ENCODE measurements around the gene PROM2. TPM values are rescaled to one million over a fixed set of nuclear protein-coding genes. Genes with fewer than 3 reads are reported as not detected.

PROM2 gene
- total RNA-seq, 1 experiment from 2014 or later = 64.2 TPM

DNA sequence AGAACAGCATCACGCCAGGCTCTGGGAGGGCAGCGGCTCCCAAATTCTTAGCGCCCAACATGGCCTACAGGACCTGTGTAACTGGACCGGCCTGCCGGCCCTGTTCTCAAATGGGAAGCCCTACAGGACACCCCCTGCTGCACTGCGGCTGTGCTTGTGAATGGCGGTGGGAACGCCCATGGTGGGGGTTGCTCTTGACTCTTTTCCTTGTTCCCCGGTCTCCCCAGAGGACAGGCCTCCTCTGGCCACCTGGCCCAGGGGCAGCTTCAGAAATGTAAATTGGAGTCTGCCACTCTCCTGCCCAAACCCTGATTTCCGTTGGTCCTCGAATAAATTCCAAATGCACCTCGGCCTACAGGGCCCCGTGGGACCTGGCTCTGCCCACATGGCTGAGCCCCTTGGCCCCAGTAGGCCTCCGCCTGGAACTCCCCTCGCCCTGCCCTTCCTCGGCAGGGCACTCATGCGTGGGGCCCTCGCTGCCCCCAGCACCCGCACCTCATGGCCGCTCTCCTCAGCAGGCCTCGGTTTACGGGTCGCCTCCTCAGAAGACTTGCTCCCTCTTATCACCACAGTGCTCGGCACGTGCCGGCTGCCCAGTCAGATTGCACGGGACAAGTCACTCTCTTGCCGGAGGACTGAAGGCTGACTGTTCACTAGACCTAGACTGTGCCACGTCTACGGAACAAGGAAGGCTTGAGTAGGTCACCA, 52.3 kb downstream of the PROM2 start:
- no peak overlapping the region for H3K4me3 ChIP-seq (ENCODE audit: low read length)
- TF ChIP-seq EZH2phosphoT487 (IDR thresholded peaks at IDR 0.05; ENCODE audit: borderline replicate concordance, low read length) (no peak), EZH2 (IDR thresholded peaks at IDR 0.05; ENCODE audit: low read length, unreplicated experiment) (no peak)
- TF ChIP-seq, protein P1, sequence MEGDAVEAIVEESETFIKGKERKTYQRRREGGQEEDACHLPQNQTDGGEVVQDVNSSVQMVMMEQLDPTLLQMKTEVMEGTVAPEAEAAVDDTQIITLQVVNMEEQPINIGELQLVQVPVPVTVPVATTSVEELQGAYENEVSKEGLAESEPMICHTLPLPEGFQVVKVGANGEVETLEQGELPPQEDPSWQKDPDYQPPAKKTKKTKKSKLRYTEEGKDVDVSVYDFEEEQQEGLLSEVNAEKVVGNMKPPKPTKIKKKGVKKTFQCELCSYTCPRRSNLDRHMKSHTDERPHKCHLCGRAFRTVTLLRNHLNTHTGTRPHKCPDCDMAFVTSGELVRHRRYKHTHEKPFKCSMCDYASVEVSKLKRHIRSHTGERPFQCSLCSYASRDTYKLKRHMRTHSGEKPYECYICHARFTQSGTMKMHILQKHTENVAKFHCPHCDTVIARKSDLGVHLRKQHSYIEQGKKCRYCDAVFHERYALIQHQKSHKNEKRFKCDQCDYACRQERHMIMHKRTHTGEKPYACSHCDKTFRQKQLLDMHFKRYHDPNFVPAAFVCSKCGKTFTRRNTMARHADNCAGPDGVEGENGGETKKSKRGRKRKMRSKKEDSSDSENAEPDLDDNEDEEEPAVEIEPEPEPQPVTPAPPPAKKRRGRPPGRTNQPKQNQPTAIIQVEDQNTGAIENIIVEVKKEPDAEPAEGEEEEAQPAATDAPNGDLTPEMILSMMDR (conservative IDR thresholded peaks at IDR 0.05; ENCODE audit: low read depth, low read length) = no peak
- H4K20me1 ChIP-seq (ENCODE audit: low read length) = no peaks in the 10 kb centered on the region
- no peaks in the 10 kb centered on the region for H3K36me3 ChIP-seq (ENCODE audit: low read depth, low read length)
- H3K9me3 ChIP-seq (ENCODE audit: low read length) = no peaks in the 10 kb centered on the region
- DNase-seq (no peak), ATAC-seq (no peak)
- H3K4me2 ChIP-seq (ENCODE audit: low read length) = no peak overlapping the region
- BruUV-seq (replicated peaks) = no TSS peak
- no peaks in the 10 kb centered on the region for H3K79me2 ChIP-seq (ENCODE audit: low read length)
- H3K27ac ChIP-seq (ENCODE audit: low read length) = no peak overlapping the region
- no peaks in the 10 kb centered on the region for H3F3A ChIP-seq (ENCODE audit: low read length, unreplicated experiment)
- ChIA-PET POLR2A (ENCODE audit: unreplicated experiment) (no interaction called here), CTCF (no interaction called here)
- intact Hi-C loops (cut with micrococcal nuclease) = no loop called here
- H3K9ac ChIP-seq (ENCODE audit: low read length) = no peak overlapping the region
- no peaks in the 10 kb centered on the region for H3K27me3 ChIP-seq (ENCODE audit: low read length)
- no peak overlapping the region for H2AFZ ChIP-seq (ENCODE audit: low read length)
- H3K4me1 ChIP-seq (ENCODE audit: insufficient read depth, low read length) = 0 out of 2 replicates have a peak, but pooled peaks cover 8% of the 10 kb centered on the region
- no peaks in the 10 kb centered on the region for H3K9me2 ChIP-seq (replicated peaks; ENCODE audit: low read length)

DNA sequence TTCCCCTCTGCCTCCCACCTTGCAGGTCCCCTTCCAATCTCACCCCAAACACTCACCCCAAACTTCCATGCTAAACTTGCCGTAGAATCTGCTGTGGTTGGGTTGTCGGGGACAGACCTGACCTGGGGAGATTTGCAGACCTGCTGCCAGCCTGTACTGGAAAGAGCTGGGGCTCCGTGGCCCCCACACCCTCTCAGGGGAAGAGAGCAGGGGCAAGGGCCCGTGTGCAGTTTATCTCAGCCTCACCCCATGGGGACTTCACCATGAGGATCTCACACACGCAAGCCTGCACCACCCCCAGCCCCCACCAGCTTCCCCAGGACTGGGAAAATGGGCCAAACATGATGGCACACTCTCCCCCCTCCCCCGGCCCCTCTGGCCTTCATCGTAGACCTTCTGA, 53.6 kb downstream of the PROM2 start:
- no peak overlapping the region for H3K4me3 ChIP-seq (ENCODE audit: low read length)
- no peaks in the 10 kb centered on the region for H3F3A ChIP-seq (ENCODE audit: low read length, unreplicated experiment)
- DNase-seq (no peak), ATAC-seq (no peak)
- H3K9me3 ChIP-seq (ENCODE audit: low read length) = no peaks in the 10 kb centered on the region
- no peak overlapping the region for H3K27ac ChIP-seq (ENCODE audit: low read length)
- no peaks in the 10 kb centered on the region for H3K27me3 ChIP-seq (ENCODE audit: low read length)
- H3K9me2 ChIP-seq (replicated peaks; ENCODE audit: low read length) = no peaks in the 10 kb centered on the region
- TF ChIP-seq, protein P1 (conservative IDR thresholded peaks at IDR 0.05; ENCODE audit: low read depth, low read length) = no peak
- TF ChIP-seq EZH2phosphoT487 (IDR thresholded peaks at IDR 0.05; ENCODE audit: borderline replicate concordance, low read length) (no peak), EZH2 (IDR thresholded peaks at IDR 0.05; ENCODE audit: low read length, unreplicated experiment) (no peak)
- ChIA-PET POLR2A (ENCODE audit: unreplicated experiment) (no interaction called here), CTCF (no interaction called here)
- H2AFZ ChIP-seq (ENCODE audit: low read length) = no peak overlapping the region
- H3K4me1 ChIP-seq (ENCODE audit: insufficient read depth, low read length) = peaks cover 9% of the 10 kb centered on the region
- H3K9ac ChIP-seq (ENCODE audit: low read length) = no peak overlapping the region
- no peak overlapping the region for H3K4me2 ChIP-seq (ENCODE audit: low read length)
- H4K20me1 ChIP-seq (ENCODE audit: low read length) = no peaks in the 10 kb centered on the region
- no peaks in the 10 kb centered on the region for H3K79me2 ChIP-seq (ENCODE audit: low read length)
- no TSS peak for BruUV-seq (replicated peaks)
- H3K36me3 ChIP-seq (ENCODE audit: low read depth, low read length) = no peaks in the 10 kb centered on the region
- intact Hi-C loops (cut with micrococcal nuclease) = no loop called here

DNA sequence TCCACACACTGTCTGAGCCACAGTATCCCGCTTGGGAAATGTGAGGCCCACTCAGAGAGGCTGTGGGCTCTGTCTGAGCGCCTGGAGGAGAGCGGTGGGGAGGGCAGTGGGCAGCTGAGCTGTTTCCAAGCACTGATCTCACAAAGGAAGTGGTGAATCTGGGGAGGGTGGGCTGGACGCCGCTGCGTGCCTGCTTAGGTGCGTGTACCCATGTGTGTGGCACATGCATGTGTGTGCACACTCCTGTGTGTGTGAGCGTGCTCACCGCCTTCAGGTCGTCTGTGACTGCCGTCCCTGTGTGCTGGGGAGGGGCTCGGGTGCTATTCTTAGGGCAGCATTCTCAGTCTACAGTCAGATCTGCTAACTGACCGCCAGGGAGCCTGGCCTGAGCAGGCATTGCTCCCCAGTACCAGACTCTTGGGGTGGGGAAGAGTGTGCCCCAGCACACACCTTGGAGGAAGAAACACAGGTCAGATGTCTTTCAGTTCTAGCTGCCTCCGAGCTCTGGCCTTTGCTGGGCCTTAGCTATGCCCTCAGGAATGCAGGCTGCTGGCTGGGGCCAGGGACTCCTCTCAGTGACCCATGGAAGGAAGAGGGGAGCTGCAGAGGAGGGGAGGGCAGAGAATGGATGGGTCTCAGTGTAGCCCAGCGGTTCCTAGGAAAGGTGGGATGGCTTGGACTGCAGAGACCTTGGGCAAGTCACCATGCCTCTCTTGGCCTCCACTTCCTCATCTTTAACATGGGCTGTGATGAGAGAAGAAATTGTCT, 54.3 kb downstream of the PROM2 start:
- no peak overlapping the region for H3K4me2 ChIP-seq (ENCODE audit: low read length)
- no peak overlapping the region for H3K9ac ChIP-seq (ENCODE audit: low read length)
- intact Hi-C loops (cut with micrococcal nuclease) = no loop called here
- no peaks in the 10 kb centered on the region for H3K9me3 ChIP-seq (ENCODE audit: low read length)
- H2AFZ ChIP-seq (ENCODE audit: low read length) = no peak overlapping the region
- no peak for DNase-seq
- H4K20me1 ChIP-seq (ENCODE audit: low read length) = no peaks in the 10 kb centered on the region
- BruUV-seq (replicated peaks) = no TSS peak
- no peaks in the 10 kb centered on the region for H3F3A ChIP-seq (ENCODE audit: low read length, unreplicated experiment)
- H3K4me3 ChIP-seq (ENCODE audit: low read length) = no peak overlapping the region
- H3K9me2 ChIP-seq (replicated peaks; ENCODE audit: low read length) = no peaks in the 10 kb centered on the region
- ChIA-PET CTCF (no interaction called here), POLR2A (ENCODE audit: unreplicated experiment) (no interaction called here)
- H3K4me1 ChIP-seq (ENCODE audit: insufficient read depth, low read length) = peaks cover 12% of the 10 kb centered on the region
- H3K27me3 ChIP-seq (ENCODE audit: low read length) = no peaks in the 10 kb centered on the region
- H3K79me2 ChIP-seq (ENCODE audit: low read length) = no peaks in the 10 kb centered on the region
- TF ChIP-seq, protein P1 (conservative IDR thresholded peaks at IDR 0.05; ENCODE audit: low read depth, low read length) = no peak
- no peak for TF ChIP-seq EZH2 (IDR thresholded peaks at IDR 0.05; ENCODE audit: low read length, unreplicated experiment)
- no peak for TF ChIP-seq EZH2phosphoT487 (IDR thresholded peaks at IDR 0.05; ENCODE audit: borderline replicate concordance, low read length)
- no peak overlapping the region for H3K27ac ChIP-seq (ENCODE audit: low read length)
- no peaks in the 10 kb centered on the region for H3K36me3 ChIP-seq (ENCODE audit: low read depth, low read length)
- no peak for ATAC-seq

Measured in PC-3 (cell line).